HG03469 (cell line): ENCODE data around the gene CNTNAP4.

ENCODE experiments used
- ATAC-seq: cut with Tn5 transposase; IDR thresholded peaks from one replicate; pipeline ENCODE4 v1.9.1; 2021; ENCODE audit warnings: mild to moderate bottlenecking, moderate library complexity, moderate number of reproducible peaks; ENCODE audit not compliant: unreplicated experiment

The CNTNAP4 gene

GRCh38 chr16:76387994-76388393 is 110.8 kb downstream of the CNTNAP4 start:
- ATAC-seq: no peak

- ATAC-seq: no peak
Measured at GRCh38 chr16:76389126-76389525, 111.9 kb downstream of the CNTNAP4 start.

GRCh38 chr16:76390476-76390875 is 113.3 kb downstream of the CNTNAP4 start:
- ATAC-seq: no peak

- no peak for ATAC-seq
Measured at GRCh38 chr16:76396977-76397376, 119.8 kb downstream of the CNTNAP4 start.

GRCh38 chr16:76409706-76410105 is 132.5 kb downstream of the CNTNAP4 start:
- no peak for ATAC-seq

- no peak for ATAC-seq
Measured at GRCh38 chr16:76421571-76421970, 144.4 kb downstream of the CNTNAP4 start.

- ATAC-seq: no peak
Measured at GRCh38 chr16:76428858-76429257, 151.7 kb downstream of the CNTNAP4 start.

- ATAC-seq: no peak
Measured at GRCh38 chr16:76441391-76441790, 164.2 kb downstream of the CNTNAP4 start.

- ATAC-seq: no peak
Measured at GRCh38 chr16:76441876-76442275, 164.7 kb downstream of the CNTNAP4 start.

GRCh38 chr16:76443973-76444372 is 166.8 kb downstream of the CNTNAP4 start:
- no peak for ATAC-seq

GRCh38 chr16:76444832-76445231 is 167.6 kb downstream of the CNTNAP4 start:
- no peak for ATAC-seq

GRCh38 chr16:76445815-76446214 is 168.6 kb downstream of the CNTNAP4 start:
- ATAC-seq: no peak

GRCh38 chr16:76446251-76446650 is 169.1 kb downstream of the CNTNAP4 start:
- no peak for ATAC-seq

GRCh38 chr16:76450890-76451289 is 173.7 kb downstream of the CNTNAP4 start:
- no peak for ATAC-seq

GRCh38 chr16:76455257-76455656 is 178.1 kb downstream of the CNTNAP4 start:
- no peak for ATAC-seq

- ATAC-seq: no peak
Measured at GRCh38 chr16:76456016-76456415, 178.8 kb downstream of the CNTNAP4 start.

- ATAC-seq: no peak
Measured at GRCh38 chr16:76459111-76459510, 181.9 kb downstream of the CNTNAP4 start.

- no peak for ATAC-seq
Measured at GRCh38 chr16:76461836-76462235, 184.6 kb downstream of the CNTNAP4 start.

GRCh38 chr16:76464955-76465620 is 187.9 kb downstream of the CNTNAP4 start:
- no peak for ATAC-seq

GRCh38 chr16:76466871-76467270 is 189.7 kb downstream of the CNTNAP4 start:
- no peak for ATAC-seq

GRCh38 chr16:76474048-76474447 is 196.8 kb downstream of the CNTNAP4 start:
- ATAC-seq: no peak

GRCh38 chr16:76478105-76478504 is 200.9 kb downstream of the CNTNAP4 start:
- no peak for ATAC-seq

- no peak for ATAC-seq
Measured at GRCh38 chr16:76483307-76483909, 206.2 kb downstream of the CNTNAP4 start.
